ENCODE measurements around the gene SLC25A44. TPM values are rescaled to one million over a fixed set of nuclear protein-coding genes. Genes with fewer than 3 reads are reported as not detected.

The SLC25A44 gene
- total RNA-seq, result 4.8 and 6.8 TPM in 2 replicates

GRCh38 chr1:156193488-156194299 lies at the start of gene SLC25A44:
TSS of gene SLC25A44 (plus strand) at chr1:156194104. CDS start at chr1:156199848, 5,744 bp downstream.

DNA sequence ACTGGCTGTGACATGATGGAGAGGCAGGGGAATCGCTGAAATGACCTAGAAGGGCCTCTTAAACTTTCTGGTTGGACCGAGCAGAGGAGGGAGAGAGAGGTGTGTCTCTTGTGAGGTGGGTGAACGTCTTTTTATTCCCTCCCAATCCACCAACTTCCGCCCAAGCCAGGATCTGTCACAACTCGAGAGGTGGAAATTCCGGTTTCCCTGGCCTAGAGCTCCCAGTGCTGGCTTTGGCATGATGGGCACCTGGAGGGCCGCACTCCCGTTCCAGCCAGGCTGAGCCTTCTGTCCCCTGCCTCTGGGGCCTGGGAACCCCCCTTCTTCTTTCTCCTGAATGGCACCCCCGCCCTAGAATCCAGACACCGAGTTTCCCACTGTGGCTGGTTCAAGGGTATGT lies 40.5 kb upstream of the SLC25A44 start, which contains the start of gene SEMA4A:
Gene SEMA4A (plus strand): TSS at position 224 of the 400 bp plus-strand sequence. CDS start 994 bp downstream, outside the sequence.

DNA sequence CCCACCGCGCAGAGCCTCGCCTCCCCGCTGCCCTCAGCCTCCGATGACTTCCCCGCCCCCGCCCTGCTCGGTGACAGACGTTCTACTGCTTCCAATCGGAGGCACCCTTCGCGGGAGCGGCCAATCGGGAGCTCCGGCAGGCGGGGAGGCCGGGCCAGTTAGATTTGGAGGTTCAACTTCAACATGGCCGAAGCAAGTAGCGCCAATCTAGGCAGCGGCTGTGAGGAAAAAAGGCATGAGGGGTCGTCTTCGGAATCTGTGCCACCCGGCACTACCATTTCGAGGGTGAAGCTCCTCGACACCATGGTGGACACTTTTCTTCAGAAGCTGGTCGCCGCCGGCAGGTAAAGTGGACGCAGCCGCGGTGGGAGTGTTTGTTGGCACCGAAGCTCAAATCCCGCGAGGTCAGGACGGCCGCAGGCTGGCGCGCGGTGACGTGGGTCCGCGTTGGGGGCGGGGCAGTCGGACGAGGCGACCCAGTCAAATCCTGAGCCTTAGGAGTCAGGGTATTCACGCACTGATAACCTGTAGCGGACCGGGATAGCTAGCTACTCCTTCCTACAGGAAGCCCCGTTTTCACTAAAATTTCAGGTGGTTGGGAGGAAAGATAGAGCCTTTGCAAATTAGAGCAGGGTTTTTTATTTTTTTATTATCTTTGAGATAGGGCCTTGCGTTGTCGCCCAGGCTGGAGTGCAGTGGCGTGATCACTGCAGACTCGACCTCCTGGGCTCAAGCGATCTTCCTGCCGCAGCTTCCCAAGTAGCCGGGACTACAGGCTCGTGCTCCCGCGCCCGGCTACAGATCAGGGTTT lies 19.1 kb downstream of the SLC25A44 start, which contains the start of gene PMF1:
Gene PMF1 (plus strand): TSS at position 175 of the 811 bp plus-strand sequence. CDS start 9 bp downstream, at position 184.

GRCh38 chr1:156241926-156242325 lies 48.0 kb downstream of the SLC25A44 start, which contains the start of gene BGLAP:
TSS of gene BGLAP (plus strand) at chr1:156242184. CDS start at chr1:156242232, 48 bp downstream.

DNA sequence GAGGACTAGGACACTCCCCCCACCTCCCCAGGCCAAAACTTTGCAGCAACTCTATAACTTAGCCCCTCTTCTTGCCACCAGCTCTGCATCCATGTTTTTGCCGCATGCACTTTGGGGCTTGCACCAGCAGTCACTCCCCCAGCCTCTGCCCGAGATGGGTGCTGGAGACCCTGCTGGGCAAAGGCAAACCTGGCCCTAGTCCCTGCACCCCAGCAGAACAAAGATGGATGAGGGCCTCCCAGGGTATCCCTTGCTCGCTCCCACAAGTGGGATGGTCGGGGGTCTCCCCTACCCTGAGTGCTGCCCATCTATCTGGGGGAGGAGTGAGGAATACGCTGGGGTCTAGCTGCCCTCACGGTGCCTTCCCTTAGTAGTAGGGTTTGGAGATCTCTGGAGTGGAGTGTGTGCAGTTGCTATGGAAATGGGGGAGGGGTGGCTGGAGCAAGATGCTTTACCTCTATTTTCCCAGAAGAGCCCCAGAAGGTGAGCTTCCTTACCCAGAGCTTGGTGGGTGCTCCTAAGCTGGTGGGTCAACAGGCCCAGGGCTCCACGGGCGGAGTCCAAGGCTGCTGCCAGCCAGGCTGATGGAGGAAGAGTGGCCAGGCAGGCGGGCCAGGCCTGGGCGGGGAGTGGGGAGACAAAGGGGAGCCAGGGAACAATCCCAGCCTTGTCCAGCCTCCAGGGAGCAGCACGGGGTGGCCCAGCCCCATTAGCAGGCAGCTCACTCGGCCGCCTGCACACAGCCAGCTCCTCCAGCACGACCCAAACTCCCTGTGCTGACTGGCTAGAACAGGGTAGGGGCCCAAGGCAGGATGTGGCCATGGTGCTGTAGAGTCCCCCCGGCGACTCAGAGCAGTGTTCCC lies 53.8 kb downstream of the SLC25A44 start, which contains the start of gene PAQR6:
Gene PAQR6 (minus strand): TSS at position 597 of the 863 bp plus-strand sequence. CDS start 1,325 bp downstream, outside the sequence.

Other genes with a start within 250 kb of the SLC25A44 start
- 55.6 and 76.6 TPM in 2 replicates for gene ARHGEF2, start 215.6 kb upstream of the SLC25A44 start, total RNA-seq
- gene SSR2, start 173.2 kb upstream of the SLC25A44 start, total RNA-seq, result 326 and 576 TPM in 2 replicates
- gene UBQLN4, start 140.3 kb upstream of the SLC25A44 start, total RNA-seq, result 17.6 and 18.3 TPM in 2 replicates
- gene LAMTOR2, start 139.3 kb upstream of the SLC25A44 start, total RNA-seq, result 48.4 and 74.9 TPM in 2 replicates
- gene RAB25, start 132.9 kb upstream of the SLC25A44 start, total RNA-seq, result 52.2 and 69.4 TPM in 2 replicates
- 1.9 and 6.5 TPM in 2 replicates for gene MEX3A, start 111.6 kb upstream of the SLC25A44 start, total RNA-seq
- 687 and 701 TPM in 2 replicates for gene LMNA, start 79.4 kb upstream of the SLC25A44 start, total RNA-seq
- 3.4 TPM in 2 replicates for gene SEMA4A, start 40.5 kb upstream of the SLC25A44 start, total RNA-seq
- gene PMF1, start 18.9 kb downstream of the SLC25A44 start, total RNA-seq, result 36.4 and 58.4 TPM in 2 replicates
- gene BGLAP, start 48.1 kb downstream of the SLC25A44 start, total RNA-seq, result 0.24 TPM in 1 of 2 replicates, not detected in the other
- 0.72 TPM in 1 of 2 replicates, not detected in the other for gene PAQR6, start 54.0 kb downstream of the SLC25A44 start, total RNA-seq
- gene SMG5, start 88.7 kb downstream of the SLC25A44 start, total RNA-seq, result 53.5 and 67.0 TPM in 2 replicates
- gene TMEM79, start 90.2 kb downstream of the SLC25A44 start, total RNA-seq, result 6.3 and 6.8 TPM in 2 replicates
- gene GLMP, start 101.6 kb downstream of the SLC25A44 start, total RNA-seq, result 28.9 and 37.7 TPM in 2 replicates
- 0.72 TPM in 1 of 2 replicates, not detected in the other for gene VHLL, start 105.2 kb downstream of the SLC25A44 start, total RNA-seq
- gene CCT3, start 144.2 kb downstream of the SLC25A44 start, total RNA-seq, result 414 and 708 TPM in 2 replicates
- gene TSACC, start 144.4 kb downstream of the SLC25A44 start, total RNA-seq, result not detected in 2 replicates
- not detected in 2 replicates for gene RHBG, start 175.1 kb downstream of the SLC25A44 start, total RNA-seq